Measurements from ENCODE around the gene F2R. TPM values are rescaled to one million over a fixed set of nuclear protein-coding genes. Genes with fewer than 3 reads are reported as not detected.
A peak's percentile ranks its signal among the peaks of the same experiment; 100 is the strongest.

Gene F2R
- total RNA-seq = 42.4 and 42.6 TPM in 2 replicates
- long read RNA-seq, transcript F2R-201 (2 exons, 3,821 nt) = major isoform, 77 of 98 reads
- long read RNA-seq, partial matches to known transcripts = 0 of 98 reads
- long read RNA-seq, other reads (novel, unspliced or antisense) = 21 of 98 reads

GRCh38 chr5:76715736-76716455 is at the start of gene F2R:
Gene F2R, plus strand, starts transcription at chr5:76716126. Its CDS starts 182 bp downstream, at chr5:76716308.
- peak within 1 kb of the TSS; percentile 95 for H3K4me3 Mint-ChIP-seq
- no peaks in the 10 kb centered on the region for H3K9me3 Mint-ChIP-seq
- DNase-seq (ENCODE audit: low read depth, low spot score) = peak; percentile 59
- peaks cover 3% of the 10 kb centered on the region for H3K36me3 Mint-ChIP-seq (ENCODE audit: low read depth)
- peak; percentile 68 for TF ChIP-seq CTCF (conservative IDR thresholded peaks at IDR 0.05)
- H3K27ac Mint-ChIP-seq (ENCODE audit: unreplicated experiment) = peak within 1 kb of the TSS; percentile 65
- H3K4me1 Mint-ChIP-seq = peaks cover 24% of the 10 kb centered on the region
- peaks cover 32% of the 10 kb centered on the region for H3K27me3 Mint-ChIP-seq (ENCODE audit: low read depth)

GRCh38 chr5:76667495-76667894 is 48.4 kb upstream of the F2R start:
- H3K27ac Mint-ChIP-seq (ENCODE audit: unreplicated experiment) = no peak overlapping the region
- H3K4me3 Mint-ChIP-seq = no peak overlapping the region
- no peak for DNase-seq (ENCODE audit: low read depth, low spot score)
- H3K27me3 Mint-ChIP-seq (ENCODE audit: low read depth) = no peaks in the 10 kb centered on the region
- no peaks in the 10 kb centered on the region for H3K9me3 Mint-ChIP-seq
- H3K4me1 Mint-ChIP-seq = no peaks in the 10 kb centered on the region
- H3K36me3 Mint-ChIP-seq (ENCODE audit: low read depth) = peaks cover 7% of the 10 kb centered on the region
- no peak for TF ChIP-seq CTCF (conservative IDR thresholded peaks at IDR 0.05)

- no peak for TF ChIP-seq CTCF (conservative IDR thresholded peaks at IDR 0.05)
- Mint-ChIP-seq H3K9me3 (no peaks in the 10 kb centered on the region), H3K27me3 (ENCODE audit: low read depth) (no peaks in the 10 kb centered on the region), H3K4me1 (no peaks in the 10 kb centered on the region), H3K4me3 (no peak overlapping the region), H3K27ac (ENCODE audit: unreplicated experiment) (no peak overlapping the region), H3K36me3 (ENCODE audit: low read depth) (peaks cover 7% of the 10 kb centered on the region)
- DNase-seq (ENCODE audit: low read depth, low spot score) = no peak
Measured at GRCh38 chr5:76669245-76669644, 46.7 kb upstream of the F2R start.

GRCh38 chr5:76670508-76670907 is 45.4 kb upstream of the F2R start:
- Mint-ChIP-seq H3K36me3 (ENCODE audit: low read depth) (peaks cover 7% of the 10 kb centered on the region), H3K9me3 (no peaks in the 10 kb centered on the region), H3K27ac (ENCODE audit: unreplicated experiment) (no peak overlapping the region), H3K4me3 (no peak overlapping the region), H3K27me3 (ENCODE audit: low read depth) (no peaks in the 10 kb centered on the region), H3K4me1 (no peaks in the 10 kb centered on the region)
- TF ChIP-seq CTCF (conservative IDR thresholded peaks at IDR 0.05) = no peak
- no peak for DNase-seq (ENCODE audit: low read depth, low spot score)

GRCh38 chr5:76672242-76672641 is 43.7 kb upstream of the F2R start:
- Mint-ChIP-seq H3K27me3 (ENCODE audit: low read depth) (no peaks in the 10 kb centered on the region), H3K4me1 (no peaks in the 10 kb centered on the region), H3K9me3 (no peaks in the 10 kb centered on the region), H3K27ac (ENCODE audit: unreplicated experiment) (no peak overlapping the region), H3K4me3 (no peak overlapping the region), H3K36me3 (ENCODE audit: low read depth) (peaks cover 5% of the 10 kb centered on the region)
- no peak for TF ChIP-seq CTCF (conservative IDR thresholded peaks at IDR 0.05)
- DNase-seq (ENCODE audit: low read depth, low spot score) = no peak

Data from neural crest cell (in vitro differentiated cells).